T1000 (cell line): ENCODE data around the gene ATP23.

Source experiments
- DNase-seq: peaks from one replicate; lab custom pipeline; 2025; ENCODE audit warnings: mixed read lengths; lab: John Stamatoyannopoulos, UW

ATP23 gene

GRCh38 chr12:57908511-57908910 lies 32.9 kb upstream of the ATP23 start:
- DNase-seq = no peak

DNA sequence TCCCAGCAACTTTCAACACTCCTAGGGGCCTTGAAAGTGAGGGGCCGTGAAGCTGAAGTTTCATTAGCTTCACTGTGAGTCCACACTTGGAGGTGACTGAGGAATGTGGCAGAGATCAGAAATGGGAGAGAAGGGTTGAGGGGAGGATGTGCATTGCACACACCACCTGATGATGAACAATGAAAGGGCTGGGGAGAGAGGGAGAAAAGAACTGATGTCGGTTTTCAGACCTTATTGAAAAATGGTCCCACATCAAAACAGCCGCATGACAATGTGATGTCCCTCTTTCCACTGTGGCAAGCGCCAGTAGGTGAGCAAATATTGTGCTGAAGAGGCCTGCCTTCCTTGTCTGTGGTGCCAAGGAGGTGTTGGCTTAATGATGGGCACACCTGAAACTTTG lies 32.3 kb upstream of the ATP23 start:
- no peak for DNase-seq

DNA sequence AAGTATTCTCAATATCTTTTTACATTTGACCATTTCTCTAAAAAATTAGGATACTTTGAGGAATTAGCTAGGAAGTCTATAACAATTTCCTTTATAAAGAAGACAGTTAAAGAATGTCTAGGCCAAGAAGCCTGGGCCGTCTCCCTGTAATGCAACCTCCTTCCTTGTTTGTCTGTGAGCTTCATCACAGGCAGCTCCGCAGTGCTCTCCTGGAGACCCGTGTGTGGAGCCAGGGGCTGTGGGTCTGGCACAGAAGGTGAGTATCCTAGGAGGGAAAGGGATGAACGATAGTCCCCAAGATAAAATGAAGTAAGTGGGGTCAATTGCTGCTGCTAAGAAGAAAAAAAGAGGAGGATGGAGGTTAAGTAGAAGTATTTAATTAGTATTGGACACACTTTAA lies 31.8 kb upstream of the ATP23 start:
- DNase-seq = no peak

- DNase-seq = no peak
Observed at GRCh38 chr12:57918147-57918546, 23.2 kb upstream of the ATP23 start.

DNA sequence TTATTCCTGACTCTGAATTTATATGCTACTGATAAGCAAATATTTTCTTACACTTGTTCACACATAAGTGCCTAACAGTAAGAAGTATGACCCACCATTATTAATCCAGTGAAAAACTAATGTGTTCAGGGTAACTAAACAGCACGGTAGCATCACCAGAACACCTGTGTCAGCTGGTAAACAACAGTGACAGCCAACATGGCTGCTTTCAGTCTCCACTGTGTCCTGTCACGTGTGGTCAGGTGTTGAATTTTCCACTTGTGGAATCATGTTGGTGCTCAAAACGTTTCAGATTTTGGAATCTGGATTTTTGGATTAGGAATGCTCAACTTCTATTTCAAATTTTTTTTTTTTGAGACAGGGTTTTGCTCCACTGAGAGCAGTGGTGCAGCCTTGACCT lies 14.3 kb upstream of the ATP23 start:
- no peak for DNase-seq

DNA sequence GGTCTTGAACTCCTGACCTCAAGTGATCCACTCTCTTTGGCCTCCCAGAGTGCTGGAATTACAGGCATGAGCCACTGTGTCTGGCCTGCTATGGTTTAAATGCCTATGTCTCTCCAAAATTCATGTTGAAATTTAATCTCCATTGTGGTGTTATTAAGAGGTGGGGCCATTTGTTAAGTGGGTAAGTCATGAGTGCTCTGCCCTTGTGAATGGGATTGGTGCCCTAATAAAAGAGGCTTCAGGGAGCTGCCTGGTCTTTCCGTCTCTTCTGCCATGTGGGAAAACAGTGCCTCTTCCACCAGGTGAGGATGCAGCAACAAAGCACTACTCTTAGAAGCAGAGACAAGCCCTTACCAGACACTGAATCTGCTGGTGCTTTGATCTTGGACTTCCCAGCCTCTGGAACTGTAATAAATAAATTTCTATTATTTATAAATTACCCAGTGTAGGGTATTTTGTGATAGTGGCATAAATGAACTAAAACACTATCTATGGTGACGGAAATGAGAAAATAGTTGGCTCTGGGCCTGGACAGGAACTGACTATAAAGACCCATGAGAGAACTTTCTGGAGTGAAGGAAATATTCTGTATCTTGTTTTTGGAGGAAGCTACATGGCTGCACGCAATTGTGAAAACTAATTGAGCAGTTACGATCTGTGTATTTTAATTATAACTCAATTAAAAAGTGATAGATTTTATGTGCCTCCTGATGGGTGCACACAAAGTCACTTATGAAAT lies 12.1 kb upstream of the ATP23 start:
- DNase-seq = no peak

DNA sequence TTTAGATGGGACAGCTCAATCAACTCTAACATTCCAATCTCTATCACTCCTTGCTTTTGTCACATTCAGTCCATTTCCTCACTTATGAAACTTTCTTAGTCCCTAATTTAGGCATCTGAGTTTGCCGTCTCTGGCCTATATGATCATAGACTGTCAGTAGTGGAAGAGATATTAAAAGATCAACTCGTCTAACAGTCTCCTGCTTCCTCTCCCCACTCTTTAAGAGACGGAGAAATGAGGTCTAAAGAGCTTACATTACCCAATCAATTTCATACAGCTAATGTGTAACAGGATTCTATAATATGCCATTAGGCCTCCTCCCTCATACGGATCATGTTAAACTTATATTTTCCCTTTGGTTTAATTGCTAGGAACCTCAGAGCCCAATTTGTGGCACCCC lies 6.5 kb upstream of the ATP23 start:
- DNase-seq = no peak

DNA sequence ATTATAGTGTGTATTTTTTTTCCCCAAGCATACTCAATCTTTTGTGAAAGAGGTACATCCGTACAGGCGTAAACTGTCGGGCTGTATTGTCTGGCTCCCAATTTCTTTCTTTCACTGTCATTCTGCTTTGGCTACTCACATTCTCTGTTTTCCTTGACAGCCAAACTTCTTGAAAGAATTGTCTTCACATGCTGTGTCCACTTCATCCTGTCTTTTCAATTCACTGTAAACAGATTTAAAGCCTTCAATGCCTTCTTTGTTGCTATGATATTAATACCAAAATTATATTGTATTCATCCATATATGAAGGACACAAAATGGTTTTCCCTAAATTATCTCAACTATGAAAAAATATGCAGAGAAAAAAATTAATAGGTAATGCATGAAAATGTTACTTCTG lies 6.0 kb upstream of the ATP23 start:
- no peak for DNase-seq

DNA sequence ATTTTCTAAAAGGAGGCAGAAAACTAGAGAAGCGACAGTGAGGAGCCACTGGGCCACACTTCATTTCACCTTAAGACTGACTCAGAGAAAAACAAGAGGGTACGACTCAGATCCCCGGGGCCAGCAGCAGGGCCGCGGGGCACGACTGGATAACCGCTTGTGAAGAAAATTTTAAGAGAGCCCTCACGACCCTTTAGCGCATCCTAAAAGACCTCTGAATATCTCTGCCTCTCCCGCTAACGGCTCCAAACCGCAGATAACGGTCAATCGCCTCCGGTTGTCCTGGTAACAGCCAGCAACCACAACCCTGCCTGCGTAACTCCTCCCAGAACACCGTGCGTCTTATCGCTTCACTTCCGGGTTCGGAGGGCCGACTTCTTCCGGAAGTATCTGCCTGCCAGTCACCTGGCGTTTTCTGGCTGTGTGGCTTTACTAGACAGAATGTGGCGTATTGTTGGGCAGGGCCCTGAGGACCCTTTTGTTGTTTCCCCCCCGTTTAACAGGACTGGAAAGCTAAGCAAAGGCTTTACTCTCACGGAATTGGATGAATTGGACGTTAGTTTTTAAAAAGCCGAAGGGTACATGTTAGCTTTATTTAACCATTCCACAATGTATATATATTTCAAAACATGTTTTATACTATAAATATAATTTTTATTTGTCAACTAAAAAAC lies 5.4 kb upstream of the ATP23 start:
- DNase-seq = peak; percentile 89

DNA sequence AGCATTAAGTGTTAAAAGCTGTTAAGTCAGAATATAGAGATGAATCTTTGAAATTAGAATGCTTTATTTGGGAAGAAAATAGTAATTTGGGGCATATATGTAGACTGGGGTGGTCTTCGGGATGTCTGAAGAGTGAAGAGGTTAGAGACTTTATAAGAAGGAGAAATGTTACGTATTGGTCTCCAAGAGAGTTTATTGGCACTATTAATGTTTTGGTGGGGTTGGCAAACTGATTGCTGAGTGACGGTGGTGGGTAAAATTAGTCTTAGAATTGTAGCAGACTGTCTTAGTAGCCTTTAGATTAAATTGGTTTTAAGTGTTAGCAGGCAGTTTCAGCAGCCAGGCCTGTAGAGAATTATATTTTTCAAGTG lies 4.9 kb upstream of the ATP23 start:
- DNase-seq = no peak

GRCh38 chr12:57939291-57939690 lies 2.1 kb upstream of the ATP23 start:
- no peak for DNase-seq

DNA sequence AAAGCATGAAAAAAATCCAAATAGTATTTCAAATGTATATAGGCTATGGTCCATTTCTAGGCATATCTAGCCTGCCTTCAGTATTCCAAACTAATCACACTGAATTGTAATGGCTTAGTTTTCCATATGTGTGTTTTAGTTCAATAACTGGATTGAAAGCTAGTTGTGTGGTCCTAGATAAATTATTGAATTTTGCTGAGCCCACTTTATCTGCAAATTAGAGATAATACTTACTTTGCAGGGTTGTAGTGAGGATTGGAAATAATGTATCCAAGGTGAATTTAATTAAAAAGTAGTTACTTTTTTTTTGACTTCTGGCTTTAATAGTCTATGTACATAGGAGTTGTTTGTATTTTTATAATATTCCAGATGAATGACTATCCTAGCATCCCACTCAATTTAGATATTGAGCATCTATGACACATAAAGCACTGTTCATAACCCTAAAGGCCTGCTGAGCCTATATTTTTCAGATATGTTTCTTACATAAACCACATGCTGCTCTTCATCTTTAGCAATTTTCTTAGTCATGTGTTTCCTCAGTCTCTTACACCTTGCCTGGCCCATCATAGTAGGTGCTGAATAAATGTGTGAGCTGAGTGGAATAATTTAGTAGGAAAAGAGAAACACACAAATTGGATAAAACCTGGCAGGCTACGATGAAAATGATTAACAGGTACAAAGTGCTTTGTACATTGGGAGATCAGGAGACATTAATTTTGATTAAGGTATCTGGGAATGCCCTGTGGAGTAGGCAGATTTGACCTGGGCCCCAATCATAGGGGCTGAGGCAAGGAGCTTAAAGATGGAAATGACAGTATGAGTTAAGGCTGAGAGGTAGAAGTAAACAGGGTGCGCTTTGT lies 1.1 kb upstream of the ATP23 start:
- DNase-seq = no peak

- DNase-seq = no peak
Observed at GRCh38 chr12:57940915-57941164, 527 bp upstream of the ATP23 start.

- no peak for DNase-seq
Observed at GRCh38 chr12:57943438-57944080, 2.2 kb downstream of the ATP23 start.

DNA sequence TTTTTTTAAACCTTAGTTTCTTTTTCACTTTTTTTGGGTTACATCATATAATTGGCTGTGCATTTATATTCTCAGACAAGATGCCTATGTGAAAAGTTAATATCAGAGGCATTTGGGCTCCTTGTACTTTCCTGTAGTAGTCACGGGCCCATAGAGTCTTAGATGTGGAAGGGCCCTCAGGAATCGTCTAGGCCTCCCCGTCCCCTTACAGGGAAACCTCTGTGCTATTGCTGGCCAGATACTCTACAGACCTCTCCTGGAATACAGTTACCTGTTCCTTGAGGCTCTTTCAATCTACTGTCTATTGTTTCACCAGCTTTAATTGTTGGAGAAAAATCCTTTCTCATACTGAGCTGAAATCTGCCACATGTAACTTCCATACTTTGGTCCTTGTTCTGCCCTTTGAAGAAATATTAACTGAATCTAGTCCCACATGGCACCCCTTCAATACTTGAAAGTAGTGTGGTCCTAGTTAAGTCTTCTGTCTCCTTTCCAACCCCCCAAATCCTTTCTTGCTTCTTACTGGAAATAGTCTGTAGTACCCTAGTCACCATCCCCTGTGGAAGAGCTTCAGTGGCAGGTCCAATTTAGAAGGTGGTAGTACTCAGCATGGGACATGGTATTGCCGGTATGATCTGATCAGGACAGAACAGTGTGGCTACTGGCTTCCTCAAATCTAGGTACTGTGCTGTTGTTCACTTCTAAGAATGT lies 3.1 kb downstream of the ATP23 start:
- no peak for DNase-seq

DNA sequence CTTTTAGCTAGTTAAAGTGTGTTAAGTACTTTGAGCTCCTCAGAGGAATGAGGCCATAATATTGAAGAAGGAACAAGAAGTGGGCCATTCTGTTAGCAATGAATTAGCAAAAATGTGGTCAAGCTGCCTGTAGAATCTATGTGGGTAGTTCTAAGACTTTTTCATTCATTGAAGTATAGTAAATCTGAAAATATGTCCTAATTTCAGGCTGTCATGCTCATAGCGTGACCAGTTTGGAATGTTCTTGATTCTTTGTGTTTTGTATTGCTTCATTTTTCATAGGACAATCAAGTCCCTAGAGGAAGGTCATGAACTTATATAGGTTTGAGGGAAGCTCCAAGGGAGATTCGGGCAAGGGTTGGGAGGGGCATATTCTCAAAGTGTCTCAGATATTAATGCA lies 11.4 kb downstream of the ATP23 start:
- no peak for DNase-seq

DNA sequence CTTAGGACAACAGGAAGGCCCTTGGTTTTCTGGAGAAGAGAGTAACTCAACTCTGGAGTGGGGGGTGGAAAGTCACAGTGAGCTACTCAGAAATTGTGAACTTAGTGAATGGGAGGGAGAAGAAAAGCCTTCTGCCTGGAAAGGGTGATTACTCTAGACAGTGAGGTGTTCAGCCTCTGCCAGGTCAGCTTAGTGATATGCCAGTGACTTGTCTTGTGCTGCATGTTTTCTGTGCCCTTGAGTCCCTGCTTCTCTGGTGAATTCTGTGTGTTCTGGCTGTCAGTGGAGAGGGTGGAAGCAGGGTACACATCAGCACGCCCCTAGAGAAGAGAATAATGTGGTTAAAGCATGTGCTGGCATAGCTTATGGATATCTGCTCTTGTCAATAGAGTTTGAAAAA lies 13.4 kb downstream of the ATP23 start:
- DNase-seq = no peak

- DNase-seq = no peak
Observed at GRCh38 chr12:57958061-57958657, 16.8 kb downstream of the ATP23 start.

DNA sequence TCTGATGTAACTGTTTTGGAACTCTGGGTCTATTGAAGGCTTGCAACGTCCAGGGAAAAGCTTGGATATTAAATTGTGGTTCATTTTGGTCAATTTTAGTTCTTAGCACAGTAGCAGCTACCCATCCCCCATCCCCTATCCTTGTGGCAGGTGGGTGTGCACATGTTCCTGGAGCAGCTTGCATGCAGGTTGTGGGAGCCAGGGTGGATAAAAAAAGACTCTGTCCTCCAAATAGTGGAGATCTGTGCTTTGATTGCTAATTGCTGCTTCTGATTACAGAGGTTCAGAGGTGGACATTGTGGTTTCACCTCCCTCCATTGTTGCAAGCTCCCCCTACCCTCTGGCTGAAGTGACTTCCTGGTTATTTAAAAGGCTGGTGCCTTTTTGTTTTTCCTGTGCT lies 23.1 kb downstream of the ATP23 start:
- no peak for DNase-seq

GRCh38 chr12:57965766-57966165 lies 24.4 kb downstream of the ATP23 start:
- DNase-seq = no peak

DNA sequence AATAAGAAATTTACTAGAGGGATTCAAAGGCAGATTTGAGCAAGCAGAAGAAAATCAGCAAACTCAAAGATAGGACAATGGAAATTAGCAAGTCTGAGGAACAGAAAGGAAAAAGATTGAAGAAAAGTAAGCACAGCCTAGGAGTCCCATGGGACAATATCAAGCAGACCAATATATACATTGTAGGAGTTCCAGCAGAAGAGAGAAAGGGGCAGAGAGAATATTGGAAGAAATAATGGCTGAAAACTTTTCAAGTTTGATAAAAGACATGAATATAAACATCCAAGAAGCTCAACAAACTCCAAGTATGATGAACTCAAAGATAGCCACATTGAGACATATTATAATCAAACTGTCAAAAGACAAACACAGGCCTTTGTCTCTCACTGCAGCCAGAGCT lies 25.2 kb downstream of the ATP23 start:
- DNase-seq = no peak
